ENCODE measurements around the gene SHISAL1.

SHISAL1 gene

DNA sequence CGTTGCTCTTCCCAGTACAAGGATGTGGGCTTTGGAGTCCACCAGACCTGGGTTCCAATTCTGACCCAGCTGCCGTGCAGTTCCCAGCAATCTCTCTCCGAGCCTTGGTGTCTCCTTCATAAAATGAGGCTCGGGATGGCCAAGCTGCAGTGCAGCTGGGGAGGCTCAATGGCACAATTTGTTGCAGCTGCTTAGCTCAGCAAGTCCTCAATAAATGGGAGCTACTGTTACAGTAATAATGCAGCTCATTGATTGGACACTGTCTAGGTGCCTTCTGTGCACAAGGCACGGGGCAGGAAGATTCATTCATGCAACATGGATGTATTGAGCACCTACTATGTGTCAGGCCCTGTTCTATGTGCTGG, 37.1 kb downstream of the SHISAL1 start:
- no peaks in the 10 kb centered on the region for H3K9me3 Mint-ChIP-seq
- peaks cover 74% of the 10 kb centered on the region for H3K4me1 Mint-ChIP-seq
- H3K27me3 Mint-ChIP-seq (ENCODE audit: low read depth, poor library complexity) = peaks cover 9% of the 10 kb centered on the region
- H3K4me3 Mint-ChIP-seq = no peak overlapping the region
- TF ChIP-seq, protein P1, sequence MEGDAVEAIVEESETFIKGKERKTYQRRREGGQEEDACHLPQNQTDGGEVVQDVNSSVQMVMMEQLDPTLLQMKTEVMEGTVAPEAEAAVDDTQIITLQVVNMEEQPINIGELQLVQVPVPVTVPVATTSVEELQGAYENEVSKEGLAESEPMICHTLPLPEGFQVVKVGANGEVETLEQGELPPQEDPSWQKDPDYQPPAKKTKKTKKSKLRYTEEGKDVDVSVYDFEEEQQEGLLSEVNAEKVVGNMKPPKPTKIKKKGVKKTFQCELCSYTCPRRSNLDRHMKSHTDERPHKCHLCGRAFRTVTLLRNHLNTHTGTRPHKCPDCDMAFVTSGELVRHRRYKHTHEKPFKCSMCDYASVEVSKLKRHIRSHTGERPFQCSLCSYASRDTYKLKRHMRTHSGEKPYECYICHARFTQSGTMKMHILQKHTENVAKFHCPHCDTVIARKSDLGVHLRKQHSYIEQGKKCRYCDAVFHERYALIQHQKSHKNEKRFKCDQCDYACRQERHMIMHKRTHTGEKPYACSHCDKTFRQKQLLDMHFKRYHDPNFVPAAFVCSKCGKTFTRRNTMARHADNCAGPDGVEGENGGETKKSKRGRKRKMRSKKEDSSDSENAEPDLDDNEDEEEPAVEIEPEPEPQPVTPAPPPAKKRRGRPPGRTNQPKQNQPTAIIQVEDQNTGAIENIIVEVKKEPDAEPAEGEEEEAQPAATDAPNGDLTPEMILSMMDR (IDR thresholded peaks at IDR 0.05) = no peak
- H3K27ac Mint-ChIP-seq = no peak overlapping the region
- DNase-seq = no peak
- no peaks in the 10 kb centered on the region for H3K36me3 Mint-ChIP-seq (ENCODE audit: low read depth)

DNA sequence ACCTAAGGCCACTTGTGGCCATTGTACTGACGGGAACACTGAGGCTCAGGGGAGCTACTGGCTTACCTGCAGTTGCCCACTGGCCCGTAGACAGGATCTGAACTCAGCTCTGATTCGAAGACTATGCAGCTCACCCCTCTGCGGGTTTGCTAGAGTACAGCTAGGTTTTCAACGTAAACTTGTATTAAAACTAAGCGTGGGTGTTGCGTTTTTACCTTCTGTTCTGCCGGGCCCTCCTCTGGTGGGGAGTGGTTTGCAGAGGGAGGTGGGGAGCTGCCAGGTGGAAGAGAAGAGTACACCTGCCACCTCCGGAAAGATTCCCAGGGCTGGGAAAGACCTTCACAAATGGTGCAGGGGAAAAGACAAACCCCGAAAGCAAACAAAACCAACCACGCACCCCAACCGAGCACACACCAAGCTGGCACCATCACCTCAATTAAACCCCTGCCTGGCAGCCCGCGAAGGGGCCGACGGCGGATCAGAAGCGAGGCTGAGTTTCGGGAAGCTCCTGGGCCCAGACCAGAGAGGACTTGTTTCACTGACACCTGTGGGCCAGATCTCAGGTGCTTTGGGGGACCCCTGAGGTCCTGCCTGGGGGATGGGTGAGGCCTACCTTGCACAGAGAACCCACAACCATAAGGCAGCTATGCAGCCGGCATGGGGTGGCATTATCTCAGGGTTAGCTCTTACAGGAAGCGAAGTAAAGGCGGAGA, 37.7 kb downstream of the SHISAL1 start:
- no peaks in the 10 kb centered on the region for H3K36me3 Mint-ChIP-seq (ENCODE audit: low read depth)
- peaks cover 77% of the 10 kb centered on the region for H3K4me1 Mint-ChIP-seq
- TF ChIP-seq, protein P1 (IDR thresholded peaks at IDR 0.05) = no peak
- no peak for DNase-seq
- H3K27ac Mint-ChIP-seq = no peak overlapping the region
- no peak overlapping the region for H3K4me3 Mint-ChIP-seq
- H3K9me3 Mint-ChIP-seq = no peaks in the 10 kb centered on the region
- peaks cover 9% of the 10 kb centered on the region for H3K27me3 Mint-ChIP-seq (ENCODE audit: low read depth, poor library complexity)

DNA sequence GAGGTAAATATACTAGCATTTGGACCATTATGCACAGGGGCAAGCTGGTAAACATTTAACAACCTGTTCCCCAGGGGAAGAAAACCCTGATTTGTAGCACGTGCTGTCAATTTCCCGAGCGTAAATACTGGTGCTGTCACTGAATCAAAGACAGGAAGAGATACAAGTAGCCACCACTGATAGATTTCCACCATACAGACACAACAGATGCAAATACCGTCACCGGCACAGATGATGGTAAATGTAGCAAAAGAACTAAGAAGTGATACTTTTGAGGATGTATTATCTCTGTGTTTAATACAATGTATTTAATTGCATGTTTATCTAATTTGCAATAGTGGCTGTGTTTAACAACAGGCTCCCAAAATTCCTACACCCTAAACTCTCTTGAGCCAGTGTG, 39.6 kb downstream of the SHISAL1 start:
- TF ChIP-seq, protein P1 (IDR thresholded peaks at IDR 0.05) = no peak
- no peaks in the 10 kb centered on the region for H3K9me3 Mint-ChIP-seq
- H3K36me3 Mint-ChIP-seq (ENCODE audit: low read depth) = no peaks in the 10 kb centered on the region
- peaks cover 9% of the 10 kb centered on the region for H3K27me3 Mint-ChIP-seq (ENCODE audit: low read depth, poor library complexity)
- H3K4me3 Mint-ChIP-seq = no peak overlapping the region
- H3K4me1 Mint-ChIP-seq = peaks cover 62% of the 10 kb centered on the region
- no peak for DNase-seq
- no peak overlapping the region for H3K27ac Mint-ChIP-seq

DNA sequence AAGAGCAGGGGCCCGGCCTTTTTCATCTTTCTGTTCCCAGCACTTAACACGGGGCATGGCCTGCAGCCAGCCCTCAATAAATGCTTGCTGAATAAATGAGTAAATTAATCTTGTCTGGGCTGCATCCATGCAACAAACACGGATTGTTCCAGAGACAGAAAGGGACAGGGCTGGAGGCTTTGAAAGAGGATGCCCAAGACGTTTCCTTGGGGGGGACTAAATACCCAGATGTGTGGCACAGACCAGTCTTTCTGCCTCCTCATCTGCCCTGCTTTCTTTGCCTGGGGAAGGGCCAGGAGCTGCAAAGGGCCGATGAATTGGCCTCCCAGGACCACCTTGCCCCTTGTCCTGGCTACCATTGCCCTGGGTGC, 40.4 kb downstream of the SHISAL1 start:
- no peak overlapping the region for H3K27ac Mint-ChIP-seq
- TF ChIP-seq, protein P1 (IDR thresholded peaks at IDR 0.05) = no peak
- H3K36me3 Mint-ChIP-seq (ENCODE audit: low read depth) = no peaks in the 10 kb centered on the region
- peaks cover 5% of the 10 kb centered on the region for H3K27me3 Mint-ChIP-seq (ENCODE audit: low read depth, poor library complexity)
- peaks cover 58% of the 10 kb centered on the region for H3K4me1 Mint-ChIP-seq
- H3K4me3 Mint-ChIP-seq = no peak overlapping the region
- H3K9me3 Mint-ChIP-seq = no peaks in the 10 kb centered on the region
- no peak for DNase-seq

DNA sequence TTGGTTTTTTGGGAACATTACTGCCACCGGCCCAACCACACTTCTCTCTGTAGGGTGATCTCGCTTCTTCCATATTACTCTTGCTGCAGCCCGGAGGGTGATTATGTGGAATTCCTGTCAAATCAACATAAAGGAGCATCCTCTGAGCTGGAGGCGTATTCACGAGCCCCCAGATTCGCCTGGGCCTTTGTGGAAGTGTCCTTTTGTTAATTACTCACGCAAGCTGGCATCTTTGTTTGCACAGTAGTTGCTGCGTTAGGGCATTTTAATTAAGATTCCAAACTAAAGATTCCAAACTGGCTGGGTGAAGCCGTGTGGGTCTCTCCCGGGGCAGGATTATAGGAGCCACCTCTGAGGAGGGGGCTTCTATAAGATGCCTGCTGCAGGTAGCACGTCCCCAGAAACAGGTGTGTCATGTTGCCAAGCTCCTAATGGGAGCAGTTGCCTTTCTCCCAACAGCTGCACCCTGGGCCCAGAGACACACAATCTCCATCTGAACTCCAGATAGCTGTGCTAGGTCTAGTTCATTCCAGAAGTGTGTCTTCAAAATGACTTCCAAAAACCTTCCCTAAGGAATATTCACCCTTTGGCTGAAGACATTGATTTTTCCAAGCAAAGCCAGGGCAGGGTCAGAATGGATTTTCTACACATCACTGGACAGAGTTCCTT, 40.9 kb downstream of the SHISAL1 start:
- Mint-ChIP-seq H3K9me3 (no peaks in the 10 kb centered on the region), H3K27ac (no peak overlapping the region), H3K4me1 (peaks cover 53% of the 10 kb centered on the region), H3K27me3 (ENCODE audit: low read depth, poor library complexity) (peaks cover 3% of the 10 kb centered on the region), H3K36me3 (ENCODE audit: low read depth) (no peaks in the 10 kb centered on the region), H3K4me3 (no peak overlapping the region)
- DNase-seq = no peak
- TF ChIP-seq, protein P1 (IDR thresholded peaks at IDR 0.05) = no peak

DNA sequence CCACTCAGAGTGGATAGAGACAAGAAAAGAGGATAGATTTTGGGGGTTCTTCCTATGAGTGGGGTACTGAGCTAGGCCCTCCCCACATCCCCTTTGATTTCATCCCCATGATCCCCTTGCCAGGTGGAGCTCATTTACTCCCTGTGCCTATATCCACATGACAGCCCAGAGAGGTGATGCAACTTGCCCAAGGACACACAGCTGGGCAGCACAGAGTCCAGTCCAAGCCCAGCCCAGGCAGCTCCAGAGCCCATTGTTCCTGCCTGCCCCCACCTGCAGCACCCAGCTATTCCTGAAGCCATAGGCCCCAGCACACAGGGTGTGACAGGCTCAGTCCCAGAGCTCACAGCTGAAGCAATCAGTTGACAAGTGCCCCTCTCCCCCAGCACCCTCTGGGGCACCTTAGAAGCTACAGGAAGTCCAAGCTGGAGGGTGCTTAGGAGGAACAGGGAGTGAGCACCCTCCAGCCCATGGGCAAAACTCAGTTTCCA, 41.7 kb downstream of the SHISAL1 start:
- Mint-ChIP-seq H3K27ac (no peak overlapping the region), H3K4me1 (peaks cover 45% of the 10 kb centered on the region), H3K9me3 (no peaks in the 10 kb centered on the region), H3K36me3 (ENCODE audit: low read depth) (no peaks in the 10 kb centered on the region), H3K4me3 (no peak overlapping the region), H3K27me3 (ENCODE audit: low read depth, poor library complexity) (no peaks in the 10 kb centered on the region)
- TF ChIP-seq, protein P1 (IDR thresholded peaks at IDR 0.05) = no peak
- no peak for DNase-seq

Measured in nephron progenitor cell (in vitro differentiated cells).